Natural killer cell (primary cell): ENCODE measurements around the gene TRIM24. TPM values are rescaled to one million over a fixed set of nuclear protein-coding genes. Genes with fewer than 3 reads are reported as not detected.
"Not testable (repeated sequence)": the region's sequence is repeated elsewhere in the genome, so short reads cannot be mapped to it uniquely, and the experiment has no call there.

Source experiments
- ATAC-seq, 3 donors: fragments of 150-1000 bp in 2 of 3; fragments of 200-7000 bp in 1 of 3; cut with Tn5 transposase; 1 replicate in 1 of 3; 2 replicates in 2 of 3; pipeline ENCODE4 v1.10.0; 2021; ENCODE audit warnings: mild to moderate bottlenecking in 2 of 3, moderate library complexity in 2 of 3
- DNase-seq, 2 donors: peaks; one replicate each; pipeline versions ENCODE4 v3.0.0 to v3.0.0-alpha.2; 2013 to 2021; ENCODE audit warnings: mixed read lengths in 1 of 2
- H3K27ac ChIP-seq: one replicate; pipeline ENCODE4 v1.5.1; 2013; ENCODE audit warnings: mild to moderate bottlenecking, low read length
- H3K27me3 ChIP-seq: one replicate; pipeline ENCODE4 v1.6.1; 2013; ENCODE audit warnings: low read length; ENCODE audit not compliant: control insufficient read depth, insufficient read depth
- H3K36me3 ChIP-seq: one replicate; pipeline ENCODE4 v1.6.1; 2013; ENCODE audit warnings: low read length; ENCODE audit not compliant: control insufficient read depth, insufficient read depth
- H3K4me1 ChIP-seq: one replicate; pipeline ENCODE4 v1.6.1; 2013; ENCODE audit warnings: low read length; ENCODE audit not compliant: control insufficient read depth, insufficient read depth
- H3K4me3 ChIP-seq: one replicate; pipeline ENCODE4 v1.5.1; 2013; ENCODE audit warnings: low read length
- H3K9me3 ChIP-seq: one replicate; pipeline ENCODE4 v1.6.1; 2013; ENCODE audit warnings: low read length; ENCODE audit not compliant: control insufficient read depth, insufficient read depth
- H3K27ac Mint-ChIP-seq, 2 donors: one replicate each; pipeline ENCODE4 v1.8.0; 2022; ENCODE audit warnings: mild to moderate bottlenecking in 2 of 2, mixed read lengths in 2 of 2, moderate library complexity in 1 of 2
- H3K27me3 Mint-ChIP-seq, 2 donors: one replicate each; pipeline ENCODE4 v1.8.0; 2022; ENCODE audit warnings: low read depth in 2 of 2, mixed read lengths in 2 of 2
- H3K36me3 Mint-ChIP-seq: one replicate; pipeline ENCODE4 v1.8.0; 2022; ENCODE audit warnings: mixed read lengths
- H3K4me1 Mint-ChIP-seq, 2 donors: one replicate each; pipeline ENCODE4 v1.8.0; 2022; ENCODE audit warnings: mixed read lengths in 2 of 2
- H3K4me3 Mint-ChIP-seq: one replicate; pipeline ENCODE4 v1.8.0; 2022; ENCODE audit warnings: mild to moderate bottlenecking, moderate library complexity, mixed read lengths
- H3K9me3 Mint-ChIP-seq, 2 donors: one replicate each; pipeline ENCODE4 v1.8.0; 2022; ENCODE audit warnings: mixed read lengths in 2 of 2
- CTCF ChIP-seq: fragments of 200-600 bp; IDR thresholded peaks from one replicate; pipeline ENCODE4 v1.8.0; 2022; ENCODE audit warnings: antibody characterized with exemption
- WGBS: methylation state at CpG from one replicate; pipeline ENCODE4 v1.1.7; 2013; ENCODE audit warnings: missing lambda C conversion rate; ENCODE audit not compliant: insufficient coverage; 5-methylcytosine and 5-hydroxymethylcytosine counted together
- intact Hi-C: fragments of 100-400 bp; cut with micrococcal nuclease; formaldehyde crosslinking; loops from one replicate; pipeline ENCODE4 v1.14.2; 2022
- total RNA-seq, 4 donors: library from RNA; stranded (reverse); fragments of 120-200 nt in 1 of 4; gene quantifications; one replicate each; pipeline versions ENCODE4 v1.2.3 to v1.2.4, GENCODE V29; 2013 to 2022

The TRIM24 gene
- 10 to 100 TPM; 15.2 to 19.1 (median 18.9) TPM for total RNA-seq
- 16.7 TPM for total RNA-seq (2013)

GRCh38 chr7:138460176-138460648, at the start of gene TRIM24:
TSS of gene TRIM24 (plus strand) at chr7:138460259. CDS start at chr7:138460549, 290 bp downstream.
- H3K27ac ChIP-seq = peak within 1 kb of the TSS; percentile 63
- WGBS = under 1% methylated on average over 59 of the region's 59 CpGs
- ATAC-seq (no peak), DNase-seq (no peak)
- H3K27me3 ChIP-seq = no peaks in the 10 kb centered on the region
- Mint-ChIP-seq H3K4me1 (peaks cover 22% of the 10 kb centered on the region in 2 donors), H3K27me3 (peaks cover 0 to 5% of the 10 kb centered on the region in 2 donors), H3K27ac (peak within 1 kb of the TSS; percentile 81 to 85), H3K9me3 (peaks cover 0 to 3% of the 10 kb centered on the region in 2 donors), H3K4me3 (peak within 1 kb of the TSS; percentile 90), H3K36me3 (no peaks in the 10 kb centered on the region)
- no peaks in the 10 kb centered on the region for H3K36me3 ChIP-seq
- H3K4me3 ChIP-seq = peak within 1 kb of the TSS; percentile 50
- H3K4me1 ChIP-seq = peaks cover 13% of the 10 kb centered on the region
- no peak for TF ChIP-seq CTCF
- H3K9me3 ChIP-seq = no peaks in the 10 kb centered on the region
- intact Hi-C loops = loop anchor here (1.0 kb wide), 1 partner anchor 292 kb away; no protein-coding TSS in a partner anchor

- H3K4me3 ChIP-seq, H3K27me3 ChIP-seq, H3K4me1 ChIP-seq, H3K27ac Mint-ChIP-seq, H3K9me3 Mint-ChIP-seq, DNase-seq, H3K36me3 Mint-ChIP-seq, H3K4me1 Mint-ChIP-seq, intact Hi-C loops, H3K4me3 Mint-ChIP-seq, H3K27ac ChIP-seq, H3K27me3 Mint-ChIP-seq, H3K36me3 ChIP-seq, ATAC-seq, H3K9me3 ChIP-seq: not testable (repeated sequence)
- WGBS = 89% methylated on average over 3 of the region's 3 CpGs
Observed at GRCh38 chr7:138412077-138412476, 48.0 kb upstream of the TRIM24 start.

- H3K27me3 ChIP-seq, H3K4me3 Mint-ChIP-seq, H3K27me3 Mint-ChIP-seq, DNase-seq, ATAC-seq, H3K4me3 ChIP-seq, H3K27ac ChIP-seq, H3K36me3 Mint-ChIP-seq, H3K9me3 ChIP-seq, H3K4me1 ChIP-seq, H3K4me1 Mint-ChIP-seq, H3K9me3 Mint-ChIP-seq, H3K36me3 ChIP-seq, H3K27ac Mint-ChIP-seq, intact Hi-C loops: not testable (repeated sequence)
- 92% methylated on average over 5 of the region's 6 CpGs for WGBS
Observed at GRCh38 chr7:138412921-138413320, 47.1 kb upstream of the TRIM24 start.

GRCh38 chr7:138417078-138417700, 42.9 kb upstream of the TRIM24 start:
- no peaks in the 10 kb centered on the region for H3K36me3 ChIP-seq
- no peak overlapping the region for H3K27ac Mint-ChIP-seq

More at GRCh38 chr7:138417078-138417700, 42.9 kb upstream of the TRIM24 start:
- Histone ChIP-seq H3K4me1 (no peaks in the 10 kb centered on the region), H3K27me3 (no peaks in the 10 kb centered on the region), H3K9me3 (no peaks in the 10 kb centered on the region), H3K27ac (no peak overlapping the region), H3K4me3 (no peak overlapping the region)
- H3K36me3 Mint-ChIP-seq = no peaks in the 10 kb centered on the region
- intact Hi-C loops = no loop called here
- 100% methylated on average over 1 of the region's 3 CpGs for WGBS
- no peaks in the 10 kb centered on the region for H3K4me1 Mint-ChIP-seq
- no peaks in the 10 kb centered on the region for H3K27me3 Mint-ChIP-seq
- H3K9me3 Mint-ChIP-seq = no peaks in the 10 kb centered on the region
- no peak overlapping the region for H3K4me3 Mint-ChIP-seq
- ATAC-seq (no peak), DNase-seq (no peak)
- TF ChIP-seq CTCF = no peak
